ENCODE data around the gene HCRTR1. TPM values are rescaled to one million over a fixed set of nuclear protein-coding genes. Genes with fewer than 3 reads are reported as not detected.

The HCRTR1 gene
- total RNA-seq, 1 experiment from 2014 or later, result not detected

GRCh38 chr1:31576201-31576669 lies 41.3 kb upstream of the HCRTR1 start, which contains the start of gene TINAGL1:
Gene TINAGL1, plus strand, starts transcription at chr1:31576515. Its CDS starts 634 bp downstream, at chr1:31577149.
- peak within 1 kb of the TSS; percentile 31 for H3K4me3 ChIP-seq
- no peaks in the 10 kb centered on the region for H3K27me3 ChIP-seq (replicated peaks)
- peak; percentile 42 to 52 for DNase-seq (ENCODE audit: low read depth in 1 of 2, low spot score in 2 of 2)
- peak within 1 kb of the TSS; percentile 15 for H3K27ac ChIP-seq
- no peaks in the 10 kb centered on the region for H3K9me3 ChIP-seq (replicated peaks)
- peaks cover 55% of the 10 kb centered on the region for H3K4me1 ChIP-seq (replicated peaks)
- no peaks in the 10 kb centered on the region for H3K36me3 ChIP-seq

- Histone ChIP-seq H3K27ac (peak overlapping the region; percentile 15), H3K4me1 (replicated peaks) (peaks cover 61% of the 10 kb centered on the region)
Measured at GRCh38 chr1:31576743-31577455, 40.6 kb upstream of the HCRTR1 start.

GRCh38 chr1:31577515-31578192 lies 39.8 kb upstream of the HCRTR1 start:
- peak; percentile 25 to 41 for DNase-seq (ENCODE audit: low read depth in 1 of 2, low spot score in 2 of 2)
- Histone ChIP-seq H3K27ac (no peak overlapping the region), H3K27me3 (replicated peaks) (no peaks in the 10 kb centered on the region), H3K36me3 (no peaks in the 10 kb centered on the region), H3K9me3 (replicated peaks) (no peaks in the 10 kb centered on the region), H3K4me1 (replicated peaks) (peaks cover 61% of the 10 kb centered on the region), H3K4me3 (no peak overlapping the region)

More at GRCh38 chr1:31576743-31577455, 40.6 kb upstream of the HCRTR1 start:
- H3K4me3 ChIP-seq, result peak overlapping the region; percentile 31
- no peaks in the 10 kb centered on the region for H3K9me3 ChIP-seq (replicated peaks)
- H3K27me3 ChIP-seq (replicated peaks), result no peaks in the 10 kb centered on the region
- H3K36me3 ChIP-seq, result no peaks in the 10 kb centered on the region
- peak in 1 of 2 experiments; percentile 41 for DNase-seq (ENCODE audit: low read depth in 1 of 2, low spot score in 2 of 2)

GRCh38 chr1:31579374-31579773 lies 38.1 kb upstream of the HCRTR1 start:
- Histone ChIP-seq H3K4me3 (no peak overlapping the region), H3K27ac (no peak overlapping the region), H3K36me3 (no peaks in the 10 kb centered on the region), H3K9me3 (replicated peaks) (no peaks in the 10 kb centered on the region), H3K27me3 (replicated peaks) (no peaks in the 10 kb centered on the region), H3K4me1 (replicated peaks) (peaks cover 48% of the 10 kb centered on the region)
- peak in 1 of 2 experiments; percentile 39 for DNase-seq (ENCODE audit: low read depth in 1 of 2, low spot score in 2 of 2)

- DNase-seq (ENCODE audit: low read depth in 1 of 2, low spot score in 2 of 2), result no peak
- H3K27me3 ChIP-seq (replicated peaks), result no peaks in the 10 kb centered on the region
- H3K4me1 ChIP-seq (replicated peaks), result peaks cover 37% of the 10 kb centered on the region
- H3K36me3 ChIP-seq, result no peaks in the 10 kb centered on the region
- no peak overlapping the region for H3K4me3 ChIP-seq
- no peaks in the 10 kb centered on the region for H3K9me3 ChIP-seq (replicated peaks)
- no peak overlapping the region for H3K27ac ChIP-seq
Measured at GRCh38 chr1:31580513-31580870, 37.0 kb upstream of the HCRTR1 start.

GRCh38 chr1:31580891-31581603 lies 36.4 kb upstream of the HCRTR1 start:
- Histone ChIP-seq H3K9me3 (replicated peaks) (no peaks in the 10 kb centered on the region), H3K27ac (no peak overlapping the region), H3K4me1 (replicated peaks) (peaks cover 31% of the 10 kb centered on the region), H3K4me3 (no peak overlapping the region), H3K36me3 (no peaks in the 10 kb centered on the region), H3K27me3 (replicated peaks) (no peaks in the 10 kb centered on the region)
- DNase-seq (ENCODE audit: low read depth in 1 of 2, low spot score in 2 of 2), result no peak

GRCh38 chr1:31581821-31582810 lies 35.4 kb upstream of the HCRTR1 start:
- Histone ChIP-seq H3K4me3 (no peak overlapping the region), H3K9me3 (replicated peaks) (no peaks in the 10 kb centered on the region), H3K27ac (no peak overlapping the region), H3K36me3 (no peaks in the 10 kb centered on the region), H3K27me3 (replicated peaks) (no peaks in the 10 kb centered on the region), H3K4me1 (replicated peaks) (peaks cover 21% of the 10 kb centered on the region)
- no peak for DNase-seq (ENCODE audit: low read depth in 1 of 2, low spot score in 2 of 2)

GRCh38 chr1:31583082-31583994 lies 34.2 kb upstream of the HCRTR1 start:
- Histone ChIP-seq H3K9me3 (replicated peaks) (no peaks in the 10 kb centered on the region), H3K36me3 (no peaks in the 10 kb centered on the region), H3K27me3 (replicated peaks) (no peaks in the 10 kb centered on the region), H3K4me1 (replicated peaks) (peaks cover 22% of the 10 kb centered on the region), H3K4me3 (no peak overlapping the region), H3K27ac (no peak overlapping the region)
- no peak for DNase-seq (ENCODE audit: low read depth in 1 of 2, low spot score in 2 of 2)

- H3K4me1 ChIP-seq (replicated peaks), result peaks cover 30% of the 10 kb centered on the region
- H3K27ac ChIP-seq, result no peak overlapping the region
- DNase-seq (ENCODE audit: low read depth in 1 of 2, low spot score in 2 of 2), result peak in 1 of 2 experiments; percentile 42
Measured at GRCh38 chr1:31583995-31584868, 33.3 kb upstream of the HCRTR1 start.

GRCh38 chr1:31584869-31585735 lies 32.4 kb upstream of the HCRTR1 start:
- peaks cover 35% of the 10 kb centered on the region for H3K4me1 ChIP-seq (replicated peaks)
- no peaks in the 10 kb centered on the region for H3K9me3 ChIP-seq (replicated peaks)
- no peak overlapping the region for H3K4me3 ChIP-seq
- no peaks in the 10 kb centered on the region for H3K27me3 ChIP-seq (replicated peaks)
- H3K27ac ChIP-seq, result no peak overlapping the region
- DNase-seq (ENCODE audit: low read depth in 1 of 2, low spot score in 2 of 2), result no peak
- H3K36me3 ChIP-seq, result no peaks in the 10 kb centered on the region

More at GRCh38 chr1:31583995-31584868, 33.3 kb upstream of the HCRTR1 start:
- H3K9me3 ChIP-seq (replicated peaks), result no peaks in the 10 kb centered on the region
- H3K4me3 ChIP-seq, result no peak overlapping the region
- no peaks in the 10 kb centered on the region for H3K27me3 ChIP-seq (replicated peaks)
- H3K36me3 ChIP-seq, result no peaks in the 10 kb centered on the region

All from SJSA1 (cell line).